Esophagus squamous epithelium (tissue), 5 donors: ENCODE measurements around the gene LCOR. TPM values are rescaled to one million over a fixed set of nuclear protein-coding genes. Genes with fewer than 3 reads are reported as not detected.
"Not testable (repeated sequence)": the region's sequence is repeated elsewhere in the genome, so short reads cannot be mapped to it uniquely, and the experiment has no call there.

ENCODE experiments used
- DNase-seq: peaks from one replicate; lab custom pipeline; 2025; lab: John Stamatoyannopoulos, UW
- H3K27ac ChIP-seq, 4 donors: fragments of 200-600 bp; sonication (generic); one replicate each; pipeline ENCODE4 v1.5.1; 2016 to 2019; ENCODE audit warnings: mild to moderate bottlenecking in 1 of 4
- H3K27me3 ChIP-seq, 4 donors: fragments of 200-600 bp; sonication (generic); 1 replicate in 3 of 4; 2 replicates in 1 of 4; pipeline versions ENCODE4 v1.5.1 to v1.6.0; 2017 to 2021; ENCODE audit warnings: antibody characterized with exemption in 1 of 4
- H3K36me3 ChIP-seq, 3 donors: fragments of 200-600 bp; sonication (generic); one replicate each; pipeline ENCODE4 v1.5.1; 2016 to 2019
- H3K4me1 ChIP-seq, 3 donors: fragments of 200-600 bp; sonication (generic); one replicate each; pipeline ENCODE4 v1.5.1; 2017 to 2019
- H3K4me3 ChIP-seq, 4 donors: fragments of 200-600 bp; sonication (generic); 1 replicate in 3 of 4; 2 replicates in 1 of 4; pipeline ENCODE4 v1.5.1; 2016 to 2019; ENCODE audit warnings: mild to moderate bottlenecking in 2 of 4, moderate library complexity in 1 of 4
- H3K9me3 ChIP-seq, 3 donors: fragments of 200-600 bp; sonication (generic); one replicate each; pipeline ENCODE4 v1.5.1; 2016 to 2019
- POLR2A ChIP-seq, 4 donors: fragments of 450-650 bp; IDR thresholded peaks; one replicate each; pipeline ENCODE4 v1.6.1; 2017; ENCODE audit warnings: antibody characterized with exemption in 4 of 4, mild to moderate bottlenecking in 4 of 4, moderate library complexity in 3 of 4
- WGBS, 2 donors: methylation state at CpG; one replicate each; pipeline ENCODE4 v1.1.5; 2018; 5-methylcytosine and 5-hydroxymethylcytosine counted together
- intact Hi-C: fragments of 100-400 bp; cut with DNase I; formaldehyde crosslinking; loops from one replicate; pipeline ENCODE4 v1.15.0; 2022
- total RNA-seq, 4 donors: library from RNA; depleted of rRNA; stranded (reverse); fragments of >200 nt; gene quantifications; one replicate each; pipeline ENCODE4 v1.1.0, GENCODE V29; 2016
- TF ChIP-seq, protein P1 (sequence below), 6 experiments: fragments of 450-650 bp in 4 of 6; fragments of 200-600 bp in 2 of 6; sonication (generic) in 2 of 6; IDR thresholded peaks; one replicate each; pipeline ENCODE4 v1.5.1; 2016 to 2019; ENCODE audit warnings: antibody characterized with exemption in 6 of 6, mild to moderate bottlenecking in 4 of 6, moderate library complexity in 4 of 6
- donor health status: DM: yes; HTN: yes; CAD: no.

LCOR gene
- total RNA-seq, 4 donors from 2014 or later, result 16.9 to 112 (median 30.4) TPM

DNA sequence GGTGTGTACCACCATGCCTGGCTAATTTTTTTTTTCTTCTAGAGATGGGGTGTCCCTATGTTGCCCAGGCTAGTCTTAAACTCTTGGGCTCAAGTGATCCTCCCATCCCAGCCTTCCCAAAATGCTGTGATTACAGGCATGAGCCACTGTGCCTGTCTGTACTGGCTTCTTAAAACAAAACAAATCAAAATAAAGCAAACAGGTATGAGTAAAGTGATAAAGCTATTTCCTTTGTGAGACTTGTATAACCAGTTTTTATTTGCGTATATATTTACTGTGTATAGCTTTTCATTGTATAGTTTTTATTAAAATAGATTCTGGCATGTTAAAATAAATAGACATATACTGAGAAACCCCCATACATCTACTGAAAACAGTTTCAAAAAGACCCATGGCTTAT lies 14.3 kb downstream of the LCOR start:
- peaks cover 0 to 84% (median 40%) of the 10 kb centered on the region in 3 donors for H3K4me1 ChIP-seq
- no peaks in the 10 kb centered on the region for H3K36me3 ChIP-seq
- DNase-seq, result no peak
- intact Hi-C loops, result no loop called here
- no peak overlapping the region for H3K4me3 ChIP-seq
- 33 to 72% methylated on average over 1 of the region's 1 CpG for WGBS, 2 donors
- no peaks in the 10 kb centered on the region for H3K27me3 ChIP-seq
- TF ChIP-seq POLR2A (IDR thresholded peaks at IDR 0.05), result no peak
- TF ChIP-seq, protein P1, sequence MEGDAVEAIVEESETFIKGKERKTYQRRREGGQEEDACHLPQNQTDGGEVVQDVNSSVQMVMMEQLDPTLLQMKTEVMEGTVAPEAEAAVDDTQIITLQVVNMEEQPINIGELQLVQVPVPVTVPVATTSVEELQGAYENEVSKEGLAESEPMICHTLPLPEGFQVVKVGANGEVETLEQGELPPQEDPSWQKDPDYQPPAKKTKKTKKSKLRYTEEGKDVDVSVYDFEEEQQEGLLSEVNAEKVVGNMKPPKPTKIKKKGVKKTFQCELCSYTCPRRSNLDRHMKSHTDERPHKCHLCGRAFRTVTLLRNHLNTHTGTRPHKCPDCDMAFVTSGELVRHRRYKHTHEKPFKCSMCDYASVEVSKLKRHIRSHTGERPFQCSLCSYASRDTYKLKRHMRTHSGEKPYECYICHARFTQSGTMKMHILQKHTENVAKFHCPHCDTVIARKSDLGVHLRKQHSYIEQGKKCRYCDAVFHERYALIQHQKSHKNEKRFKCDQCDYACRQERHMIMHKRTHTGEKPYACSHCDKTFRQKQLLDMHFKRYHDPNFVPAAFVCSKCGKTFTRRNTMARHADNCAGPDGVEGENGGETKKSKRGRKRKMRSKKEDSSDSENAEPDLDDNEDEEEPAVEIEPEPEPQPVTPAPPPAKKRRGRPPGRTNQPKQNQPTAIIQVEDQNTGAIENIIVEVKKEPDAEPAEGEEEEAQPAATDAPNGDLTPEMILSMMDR (IDR thresholded peaks at IDR 0.05), result no peak
- H3K9me3 ChIP-seq, result no peaks in the 10 kb centered on the region
- H3K27ac ChIP-seq, result peak overlapping the region in 3 of 4 donors; percentile 34 to 72 (median 38)

- Histone ChIP-seq H3K9me3 (no peaks in the 10 kb centered on the region), H3K36me3 (no peaks in the 10 kb centered on the region), H3K4me1 (peaks cover 0 to 84% (median 40%) of the 10 kb centered on the region in 3 donors), H3K27ac (peak overlapping the region in 3 of 4 donors; percentile 34 to 72 (median 38)), H3K27me3 (no peaks in the 10 kb centered on the region), H3K4me3 (no peak overlapping the region)
- intact Hi-C loops, result no loop called here
- TF ChIP-seq, protein P1 (IDR thresholded peaks at IDR 0.05), result no peak
- TF ChIP-seq POLR2A (IDR thresholded peaks at IDR 0.05), result no peak
- 79 to 87% methylated on average over 5 of the region's 5 CpGs for WGBS, 2 donors
- DNase-seq, result no peak
These were observed 14.8 kb downstream of the LCOR start for GRCh38 chr10:96846926-96847325.

- H3K9me3 ChIP-seq, H3K36me3 ChIP-seq, H3K4me3 ChIP-seq, intact Hi-C loops, H3K27me3 ChIP-seq, DNase-seq: not testable (repeated sequence)
- WGBS, 2 donors, result 85 to 94% methylated on average over 12 of the region's 12 CpGs
- peak overlapping the region in 1 of 4 donors; percentile 3 for H3K27ac ChIP-seq
- peaks cover 0 to 82% (median 40%) of the 10 kb centered on the region in 3 donors for H3K4me1 ChIP-seq
These were observed 15.3 kb downstream of the LCOR start for GRCh38 chr10:96847356-96847755.

DNA sequence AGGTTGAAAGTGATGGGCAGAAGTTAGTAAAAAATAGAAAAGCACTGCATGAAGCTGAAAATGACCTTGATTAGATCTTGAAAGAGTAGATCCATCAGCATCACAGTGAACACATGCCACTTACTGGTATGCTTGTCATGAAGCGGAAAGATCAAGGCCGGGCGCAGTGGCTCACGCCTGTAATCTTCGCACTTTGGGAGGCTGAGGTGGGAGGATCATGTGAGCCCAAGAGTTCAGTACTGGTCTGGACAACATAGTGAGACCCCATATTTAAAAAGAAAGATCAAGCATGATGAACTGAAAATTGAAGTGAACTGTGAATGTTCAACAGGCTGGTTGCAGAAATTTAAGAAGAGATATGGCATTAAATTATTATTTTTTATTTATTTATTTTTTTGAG lies 18.0 kb downstream of the LCOR start:
- intact Hi-C loops, result no loop called here
- 95 to 96% methylated on average over 5 of the region's 5 CpGs for WGBS, 2 donors
- Histone ChIP-seq H3K9me3 (no peaks in the 10 kb centered on the region), H3K27ac (peak overlapping the region in 1 of 4 donors; percentile 20), H3K36me3 (peaks cover 0 to 3% (median 0%) of the 10 kb centered on the region in 3 donors), H3K4me3 (no peak overlapping the region), H3K27me3 (no peaks in the 10 kb centered on the region), H3K4me1 (peaks cover 0 to 55% (median 28%) of the 10 kb centered on the region in 3 donors)
- no peak for TF ChIP-seq POLR2A (IDR thresholded peaks at IDR 0.05)
- TF ChIP-seq, protein P1 (IDR thresholded peaks at IDR 0.05), result no peak
- no peak for DNase-seq

DNA sequence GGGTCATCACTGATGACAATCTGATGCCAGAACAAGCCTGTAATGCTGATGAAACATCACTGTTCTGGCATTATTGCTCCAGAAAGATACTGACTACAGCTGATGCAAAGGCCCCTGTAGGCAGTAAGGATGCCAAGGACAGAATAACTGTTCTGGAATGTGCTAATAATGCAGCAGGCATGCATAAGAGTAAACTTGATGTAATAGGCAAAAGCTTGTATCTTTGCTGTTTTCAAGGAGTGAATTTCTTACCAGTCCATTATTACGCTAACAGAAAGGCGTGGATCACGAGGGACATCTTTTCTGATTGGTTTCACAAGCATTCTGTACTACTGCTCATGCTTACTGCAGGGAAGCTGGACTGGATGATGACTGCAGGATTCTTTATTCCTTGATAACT lies 18.7 kb downstream of the LCOR start:
- WGBS, 2 donors, result 43 to 60% methylated on average over 3 of the region's 3 CpGs
- Histone ChIP-seq H3K36me3 (peaks cover 0 to 10% (median 0%) of the 10 kb centered on the region in 3 donors), H3K4me1 (peaks cover 0 to 48% (median 21%) of the 10 kb centered on the region in 3 donors), H3K4me3 (no peak overlapping the region), H3K9me3 (no peaks in the 10 kb centered on the region), H3K27ac (peak overlapping the region; percentile 13 to 63 (median 31)), H3K27me3 (no peaks in the 10 kb centered on the region)
- DNase-seq, result no peak
- intact Hi-C loops, result no loop called here
- TF ChIP-seq POLR2A (IDR thresholded peaks at IDR 0.05), result no peak
- TF ChIP-seq, protein P1 (IDR thresholded peaks at IDR 0.05), result no peak
